OCI-LY7 (cell line): ENCODE measurements around the gene ARHGEF39. TPM values are rescaled to one million over a fixed set of nuclear protein-coding genes. Genes with fewer than 3 reads are reported as not detected.

Source experiments
- BruUV-seq: library from RNA; stranded (reverse); fragments of 400-500 nt; replicated peaks from 2 replicates; lab custom pipeline; 2021; lab: Mats Ljungman, UMichigan
- CTCF ChIA-PET: fragments of 300-600 bp; sonication (Branson Sonifier 250); formaldehyde crosslinking; loops from one replicate; lab custom pipeline; 2022; ENCODE audit warnings: antibody characterized with exemption; ENCODE audit not compliant: unreplicated experiment; lab: Charles Lee
- POLR2A ChIA-PET: fragments of 300-600 bp; sonication (Branson Sonifier 250); formaldehyde crosslinking; loops from one replicate; lab custom pipeline; 2022; ENCODE audit warnings: antibody characterized with exemption; lab: Charles Lee
- DNase-seq: peaks from one replicate; pipeline ENCODE4 v3.0.0-alpha.2; 2015; ENCODE audit warnings: low spot score
- H2AFZ ChIP-seq: fragments of 200-600 bp; sonication (generic), shearing (Covaris generic); 2 replicates; pipeline ENCODE4 v1.6.1; 2014; ENCODE audit warnings: mild to moderate bottlenecking, antibody characterized with exemption, low read length, moderate library complexity
- H3K27ac ChIP-seq: fragments of 200-600 bp; sonication (generic); 2 replicates; pipeline ENCODE4 v1.5.1; 2014; ENCODE audit warnings: mixed run types, low read depth, mild to moderate bottlenecking, moderate library complexity, low read length, inconsistent platforms; ENCODE audit not compliant: poor library complexity, severe bottlenecking
- H3K36me3 ChIP-seq: fragments of 200-600 bp; sonication (generic); 2 replicates; pipeline ENCODE4 v1.6.1; 2014; ENCODE audit warnings: mild to moderate bottlenecking, antibody characterized with exemption, low read length, moderate library complexity, mixed read lengths; ENCODE audit not compliant: insufficient read depth
- H3K4me1 ChIP-seq: fragments of 200-600 bp; sonication (generic); 2 replicates; pipeline ENCODE4 v1.5.1; 2014; ENCODE audit warnings: mild to moderate bottlenecking, low read length; ENCODE audit not compliant: insufficient read depth, poor library complexity, severe bottlenecking
- H3K4me2 ChIP-seq: fragments of 200-600 bp; sonication (generic); 2 replicates; pipeline ENCODE4 v1.6.1; 2014; ENCODE audit warnings: mild to moderate bottlenecking, low read length
- H3K4me3 ChIP-seq: fragments of 200-600 bp; sonication (generic); 2 replicates; pipeline ENCODE4 v1.5.1; 2014; ENCODE audit warnings: mild to moderate bottlenecking, low read depth, low read length; ENCODE audit not compliant: poor library complexity, severe bottlenecking
- H3K79me2 ChIP-seq: fragments of 200-600 bp; sonication (generic); 2 replicates; pipeline ENCODE4 v1.6.1; 2016; ENCODE audit warnings: low read depth, mild to moderate bottlenecking, low read length, moderate library complexity, mixed read lengths; ENCODE audit not compliant: insufficient read depth
- H3K9me2 ChIP-seq: fragments of 200-600 bp; sonication (generic); 2 replicates; pipeline ENCODE4 v1.6.1; 2016; ENCODE audit warnings: mild to moderate bottlenecking, low read length, mixed read lengths; ENCODE audit not compliant: insufficient read depth
- H3K9me3 ChIP-seq: fragments of 200-600 bp; sonication (generic); 2 replicates; pipeline ENCODE4 v1.6.1; 2014; ENCODE audit warnings: mild to moderate bottlenecking, mixed run types, low read length, mixed read lengths
- H4K20me1 ChIP-seq: fragments of 200-600 bp; sonication (generic); 2 replicates; pipeline ENCODE4 v1.6.1; 2014; ENCODE audit warnings: mild to moderate bottlenecking, antibody characterized with exemption, low read length, moderate library complexity, mixed read lengths; ENCODE audit not compliant: insufficient read depth
- CTCF ChIP-seq: fragments of 200-600 bp; sonication (generic); conservative IDR thresholded peaks from 2 replicates; pipeline ENCODE4 v1.5.1; 2014; ENCODE audit warnings: mild to moderate bottlenecking, antibody characterized with exemption, low read length, moderate library complexity, mixed read lengths
- EZH2phosphoT487 ChIP-seq: fragments of 200-600 bp; sonication (generic); IDR thresholded peaks from 2 replicates; pipeline ENCODE4 v1.6.1; 2018; ENCODE audit warnings: low read depth, borderline replicate concordance, mild to moderate bottlenecking, mixed run types, antibody characterized with exemption, low read length, moderate library complexity, mixed read lengths
- intact Hi-C: fragments of 100-400 bp; cut with micrococcal nuclease; formaldehyde crosslinking; loops from one replicate; pipeline ENCODE4 v1.10.0; 2022; ENCODE audit not compliant: unreplicated experiment
- total RNA-seq, 2 experiments: library from RNA; depleted of rRNA in 1 of 2; stranded (reverse); fragments of >200 nt in 1 of 2; shearing (Covaris generic) in 1 of 2; gene quantifications; 2 replicates each; pipeline ENCODE4 v1.2.3, GENCODE V29; 2014 to 2022

The ARHGEF39 gene
- total RNA-seq, 2 experiments from 2014 or later = 30.8 to 48.1 TPM

GRCh38 chr9:35636135-35636876 is 28.7 kb downstream of the ARHGEF39 start:
- H3K4me2 ChIP-seq = peak overlapping the region; percentile 76
- H3K9me3 ChIP-seq = peaks cover 9% of the 10 kb centered on the region; the same call in 1 of the 2 replicates
- POLR2A ChIA-PET = interaction anchor here (0.6 to 3.3 kb wide), 11 partner anchors 9 to 28 kb away, joined by 3 to 36 read pairs (median 4); partner anchors contain the start of genes ARHGEF39 and SIT1
- peak overlapping the region; percentile 28 for H3K4me3 ChIP-seq
- no peaks in the 10 kb centered on the region for H4K20me1 ChIP-seq
- peak overlapping the region; percentile 94 for H3K27ac ChIP-seq
- no peaks in the 10 kb centered on the region for H3K9me2 ChIP-seq
- intact Hi-C loops = no loop called here
- peak overlapping the region; percentile 54; the same call in 1 of the 2 replicates for H2AFZ ChIP-seq
- CTCF ChIA-PET = no interaction called here
- no peaks in the 10 kb centered on the region for H3K79me2 ChIP-seq
- H3K4me1 ChIP-seq = peaks cover 71% of the 10 kb centered on the region
- peak; percentile 82 for DNase-seq
- BruUV-seq = no TSS peak
- peaks cover 14% of the 10 kb centered on the region for H3K36me3 ChIP-seq
- TF ChIP-seq EZH2phosphoT487 (no peak), CTCF (no peak)

GRCh38 chr9:35635730-35636129 is 29.3 kb downstream of the ARHGEF39 start:
- no peak for DNase-seq
- CTCF ChIA-PET = no interaction called here

More at GRCh38 chr9:35635730-35636129, 29.3 kb downstream of the ARHGEF39 start:
- intact Hi-C loops = no loop called here
- no peaks in the 10 kb centered on the region for H3K79me2 ChIP-seq
- peak overlapping the region; percentile 28 for H3K4me3 ChIP-seq
- no TSS peak for BruUV-seq
- peak overlapping the region; percentile 54; the same call in 1 of the 2 replicates for H2AFZ ChIP-seq
- no peaks in the 10 kb centered on the region for H4K20me1 ChIP-seq
- peak overlapping the region; percentile 94 for H3K27ac ChIP-seq
- H3K36me3 ChIP-seq = peaks cover 8% of the 10 kb centered on the region
- no peaks in the 10 kb centered on the region for H3K9me2 ChIP-seq
- POLR2A ChIA-PET = interaction anchor here (0.6 to 3.3 kb wide), 12 partner anchors 9 to 135 kb away, joined by 3 to 36 read pairs (median 4); partner anchors contain the start of gene ARHGEF39
- TF ChIP-seq EZH2phosphoT487 (no peak), CTCF (no peak)
- peak overlapping the region; percentile 76 for H3K4me2 ChIP-seq
- H3K4me1 ChIP-seq = peaks cover 71% of the 10 kb centered on the region
- H3K9me3 ChIP-seq = peaks cover 6% of the 10 kb centered on the region; the same call in 1 of the 2 replicates
